SK-N-SH (cell line): ENCODE data around the gene COL9A3. TPM values are rescaled to one million over a fixed set of nuclear protein-coding genes. Genes with fewer than 3 reads are reported as not detected.

Source experiments
- CTCF ChIA-PET: fragments of 300-600, 350-600 bp; formaldehyde crosslinking; extraction: SDS; loops from one replicate; lab custom pipeline; 2021; lab: Yijun Ruan, JAX
- POLR2A ChIA-PET: fragments of 350-600 bp; sonication (Branson Sonifier 250); formaldehyde crosslinking; extraction: SDS; loops from one replicate; lab custom pipeline; 2020; ENCODE audit warnings: antibody characterized with exemption, inconsistent platforms; lab: Yijun Ruan, JAX
- DNase-seq: peaks from one replicate; pipeline ENCODE4 v3.0.0; 2012
- H2AFZ ChIP-seq: fragments of 200-600 bp; sonication (generic); 2 replicates; pipeline ENCODE4 v1.8.1; 2016; ENCODE audit warnings: antibody characterized with exemption, mild to moderate bottlenecking, low read depth
- H3F3A ChIP-seq: fragments of 200-600 bp; sonication (generic); replicated peaks from 2 replicates; pipeline ENCODE3; 2016; ENCODE audit warnings: antibody characterized with exemption, mild to moderate bottlenecking; ENCODE audit not compliant: insufficient read depth
- H3K27ac ChIP-seq, 2 experiments: fragments of 200-500 bp in 1 of 2; fragments of 200-600 bp in 1 of 2; sonication (Bioruptor generic) in 1 of 2; sonication (generic), shearing (Covaris generic) in 1 of 2; 2 replicates each; pipeline versions ENCODE4 v1.5.1 to v1.6.1; 2014 to 2016; ENCODE audit warnings: low read depth in 2 of 2, inconsistent platforms in 1 of 2, low read length in 1 of 2, mild to moderate bottlenecking in 1 of 2, mixed read lengths in 1 of 2
- H3K27me3 ChIP-seq: fragments of 200-600 bp; sonication (generic), shearing (Covaris generic); 2 replicates; pipeline ENCODE4 v1.6.1; 2016; ENCODE audit warnings: mixed run types; ENCODE audit not compliant: insufficient read depth
- H3K36me3 ChIP-seq, 2 experiments: fragments of 200-500 bp in 1 of 2; fragments of 200-600 bp in 1 of 2; sonication (Bioruptor generic) in 1 of 2; sonication (generic) in 1 of 2; replicated peaks in 1 of 2; 2 replicates each; pipeline versions ENCODE3 to v1.5.1; 2014 to 2016; ENCODE audit warnings: low read length in 1 of 2, mild to moderate bottlenecking in 1 of 2; ENCODE audit not compliant: insufficient read depth in 2 of 2, control insufficient read depth in 1 of 2
- H3K4me1 ChIP-seq, 2 experiments: fragments of 200-500 bp in 1 of 2; fragments of 200-600 bp in 1 of 2; sonication (Bioruptor generic) in 1 of 2; sonication (generic), shearing (Covaris generic) in 1 of 2; 2 replicates each; pipeline versions ENCODE4 v1.5.1 to v1.6.1; 2014 to 2016; ENCODE audit warnings: low read depth in 1 of 2, low read length in 1 of 2, mixed run types in 1 of 2; ENCODE audit not compliant: insufficient read depth in 2 of 2, control insufficient read depth in 1 of 2
- H3K4me2 ChIP-seq: fragments of 200-600 bp; sonication (generic), shearing (Covaris generic); 2 replicates; pipeline ENCODE4 v1.6.1; 2017; ENCODE audit warnings: mixed run types
- H3K4me3 ChIP-seq, 2 experiments: fragments of 200-500 bp in 1 of 2; fragments of 200-600 bp in 1 of 2; sonication (Bioruptor generic) in 1 of 2; sonication (generic), shearing (Covaris generic) in 1 of 2; 2 replicates each; pipeline versions ENCODE4 v1.5.1 to v1.8.1; 2014 to 2016; ENCODE audit warnings: low read depth in 2 of 2, inconsistent platforms in 1 of 2, low read length in 1 of 2, mild to moderate bottlenecking in 1 of 2, mixed read lengths in 1 of 2, moderate library complexity in 1 of 2
- H3K79me2 ChIP-seq: fragments of 200-600 bp; sonication (generic); 2 replicates; pipeline ENCODE4 v1.8.1; 2017; ENCODE audit warnings: mild to moderate bottlenecking; ENCODE audit not compliant: insufficient read depth
- H3K9ac ChIP-seq: fragments of 200-600 bp; sonication (generic); 2 replicates; pipeline ENCODE4 v1.6.1; 2017; ENCODE audit warnings: mixed run types
- H3K9me2 ChIP-seq: fragments of 200-600 bp; sonication (generic); 2 replicates; pipeline ENCODE4 v1.6.1; 2017; ENCODE audit warnings: mixed run types
- H3K9me3 ChIP-seq: fragments of 200-600 bp; sonication (generic); 2 replicates; pipeline ENCODE4 v1.6.1; 2017; ENCODE audit warnings: mixed run types, mild to moderate bottlenecking, moderate library complexity
- H4K20me1 ChIP-seq: fragments of 200-600 bp; sonication (generic); 2 replicates; pipeline ENCODE4 v1.6.1; 2017; ENCODE audit warnings: mild to moderate bottlenecking, mixed run types; ENCODE audit not compliant: insufficient read depth
- CTCF ChIP-seq: fragments of 200-600 bp; sonication (generic); IDR thresholded peaks from 2 replicates; pipeline ENCODE4 v1.6.1; 2017; ENCODE audit warnings: antibody characterized with exemption, mild to moderate bottlenecking, moderate library complexity
- ELF1 ChIP-seq: IDR thresholded peaks from 2 replicates; pipeline ENCODE4 v1.4.0; 2012
- EP300 ChIP-seq, 2 experiments: IDR thresholded peaks; 2 replicates each; pipeline versions ENCODE4 v1.4.0 to v1.6.1; 2012; ENCODE audit warnings: borderline replicate concordance in 1 of 2, low read depth in 1 of 2, low read length in 1 of 2
- FOSL2 ChIP-seq: IDR thresholded peaks from 2 replicates; pipeline ENCODE4 v1.4.0; 2012; ENCODE audit warnings: low read depth, mild to moderate bottlenecking, moderate library complexity, borderline replicate concordance
- JUND ChIP-seq: IDR thresholded peaks from 2 replicates; pipeline ENCODE4 v1.4.0; 2012
- MAX ChIP-seq: IDR thresholded peaks from 2 replicates; pipeline ENCODE4 v1.4.0; 2012; ENCODE audit warnings: low read depth
- MEF2A ChIP-seq: IDR thresholded peaks from 2 replicates; pipeline ENCODE4 v1.4.0; 2012; ENCODE audit warnings: low read depth, borderline replicate concordance
- MXI1 ChIP-seq: IDR thresholded peaks from 2 replicates; pipeline ENCODE4 v1.6.1; 2012; ENCODE audit warnings: mild to moderate bottlenecking, low read depth, low read length, improper control_type of control experiment
- NFIC ChIP-seq: IDR thresholded peaks from 2 replicates; pipeline ENCODE4 v1.4.0; 2012; ENCODE audit warnings: borderline replicate concordance
- POLR2AphosphoS5 ChIP-seq: IDR thresholded peaks from 2 replicates; pipeline ENCODE4 v1.6.1; 2012; ENCODE audit warnings: low read depth, low read length
- RCOR1 ChIP-seq: fragments of 150-350 bp; IDR thresholded peaks from 2 replicates; pipeline ENCODE4 v1.6.1; 2017; ENCODE audit warnings: antibody characterized with exemption, low read length
- RXRA ChIP-seq: IDR thresholded peaks from 2 replicates; pipeline ENCODE4 v1.4.0; 2012; ENCODE audit warnings: low read depth, mild to moderate bottlenecking, borderline replicate concordance
- SIN3A ChIP-seq: IDR thresholded peaks from 2 replicates; pipeline ENCODE4 v1.6.1; 2012; ENCODE audit warnings: low read depth, mild to moderate bottlenecking, low read length, moderate library complexity, borderline replicate concordance
- SMC3 ChIP-seq: IDR thresholded peaks from 2 replicates; pipeline ENCODE4 v1.6.1; 2012; ENCODE audit warnings: low read depth, low read length, improper control_type of control experiment
- TEAD4 ChIP-seq: IDR thresholded peaks from 2 replicates; pipeline ENCODE4 v1.4.0; 2012; ENCODE audit warnings: mild to moderate bottlenecking, borderline replicate concordance; ENCODE audit not compliant: insufficient read depth
- USF1 ChIP-seq: IDR thresholded peaks from 2 replicates; pipeline ENCODE4 v1.4.0; 2012; ENCODE audit warnings: low read depth, borderline replicate concordance
- YY1 ChIP-seq: IDR thresholded peaks from 2 replicates; pipeline ENCODE4 v1.4.0; 2012; ENCODE audit warnings: low read depth, mild to moderate bottlenecking
- WGBS: methylation state at CpG from one replicate; pipeline ENCODE4 v1.1.6; 2017; ENCODE audit warnings: low lambda C conversion rate; 5-methylcytosine and 5-hydroxymethylcytosine counted together
- polyA plus RNA-seq, 3 experiments: library from polyadenylated mRNA; depleted of rRNA; stranded (reverse); fragments of >200 nt; gene quantifications; 2 replicates each; pipeline ENCODE4 v1.2.3, GENCODE V29; 2012

Gene COL9A3
- polyA plus RNA-seq, 1 of the 3 experiments (the other 2 are of a cell fraction), result 2.5 TPM

- peak overlapping the region in 1 of 2 experiments; percentile 90; a peak in 2 of 4 replicates for H3K27ac ChIP-seq
- H3K4me2 ChIP-seq, result peak overlapping the region; percentile 46; the same call in 1 of the 2 replicates
- H3F3A ChIP-seq, result peaks cover 8% of the 10 kb centered on the region
- H3K79me2 ChIP-seq, result no peaks in the 10 kb centered on the region
- TF ChIP-seq MEF2A (no peak), MXI1 (no peak), SMC3 (no peak), CTCF (no peak), EP300 (IDR thresholded peaks at IDR 0.05; ENCODE audit: borderline replicate concordance in 1 of 2, low read depth in 1 of 2, low read length in 1 of 2) (0 out of 4 replicates have a peak, but pooled peaks of 1 of the 2 experiments have one; percentile 30), NFIC (peak; percentile 73), POLR2AphosphoS5 (no peak), SIN3A (no peak), MAX (0 out of 2 replicates have a peak, but pooled peaks have one; percentile 28), ELF1 (no peak), RXRA (no peak), YY1 (no peak), TEAD4 (no peak), RCOR1 (0 out of 2 replicates have a peak, but pooled peaks have one; percentile 9), FOSL2 (no peak), USF1 (no peak), JUND (no peak)
- TF ChIP-seq, all 33 proteins: peak for 4
- ChIA-PET POLR2A (interaction anchor here (0.9 kb wide), 1 partner anchor 14 kb away, joined by 3 read pairs; the partner anchor contains the start of gene OGFR), CTCF (interaction anchor here (1.1 to 3.9 kb wide), 5 partner anchors 11 to 190 kb away, joined by 3 to 27 read pairs (median 4); no protein-coding TSS in a partner anchor)
- H3K9ac ChIP-seq, result no peak overlapping the region
- peak; percentile 92 for DNase-seq
- H2AFZ ChIP-seq, result peak overlapping the region; percentile 76; the same call in 1 of the 2 replicates
- H3K36me3 ChIP-seq, result peaks cover 0 to 4% of the 10 kb centered on the region in 2 experiments
- peaks cover 17 to 73% of the 10 kb centered on the region in 2 experiments; a peak in 3 of 4 replicates for H3K4me1 ChIP-seq
- H3K4me3 ChIP-seq, result no peak overlapping the region
- H3K9me2 ChIP-seq, result no peaks in the 10 kb centered on the region
- H3K27me3 ChIP-seq, result no peaks in the 10 kb centered on the region
- 0 out of 2 replicates have a peak, but pooled peaks cover 2% of the 10 kb centered on the region for H4K20me1 ChIP-seq
- no peaks in the 10 kb centered on the region for H3K9me3 ChIP-seq
- WGBS, result 33% methylated on average over 13 of the region's 25 CpGs
Measured at GRCh38 chr20:62818592-62819493, 2.0 kb downstream of the COL9A3 start.
